HUES6 (cell line): Measurements from ENCODE around the gene LTBP1.

ENCODE experiments used
- H3K27ac ChIP-seq: 2 replicates; pipeline ENCODE4 v1.7.0; 2013; ENCODE audit warnings: low read depth, mild to moderate bottlenecking, low read length, inconsistent platforms
- H3K27me3 ChIP-seq: 2 replicates; pipeline ENCODE4 v1.6.1; 2013; ENCODE audit warnings: low read length; ENCODE audit not compliant: control insufficient read depth, insufficient read depth
- H3K36me3 ChIP-seq: 2 replicates; pipeline ENCODE4 v1.6.1; 2013; ENCODE audit warnings: low read length; ENCODE audit not compliant: control insufficient read depth, insufficient read depth
- H3K4me1 ChIP-seq: 2 replicates; pipeline ENCODE4 v1.6.1; 2013; ENCODE audit warnings: low read length; ENCODE audit not compliant: control insufficient read depth, insufficient read depth
- H3K4me3 ChIP-seq: 2 replicates; pipeline ENCODE4 v1.5.1; 2013; ENCODE audit warnings: low read depth, low read length
- H3K9ac ChIP-seq: one replicate; pipeline ENCODE4 v1.6.1; 2013; ENCODE audit warnings: mild to moderate bottlenecking, low read length
- H3K9me3 ChIP-seq: 2 replicates; pipeline ENCODE4 v1.6.1; 2013; ENCODE audit warnings: low read depth, low read length; ENCODE audit not compliant: control insufficient read depth, insufficient read depth

The LTBP1 gene

GRCh38 chr2:33023728-33024500, 77.2 kb downstream of the LTBP1 start:
- Histone ChIP-seq H3K9me3 (peaks cover 6% of the 10 kb centered on the region), H3K27ac (no peak overlapping the region), H3K4me3 (no peak overlapping the region), H3K36me3 (no peaks in the 10 kb centered on the region), H3K27me3 (no peaks in the 10 kb centered on the region), H3K4me1 (peaks cover 15% of the 10 kb centered on the region), H3K9ac (no peak overlapping the region)

GRCh38 chr2:33024758-33025157, 78.0 kb downstream of the LTBP1 start:
- peaks cover 6% of the 10 kb centered on the region for H3K9me3 ChIP-seq
- no peak overlapping the region for H3K9ac ChIP-seq
- H3K27ac ChIP-seq, result no peak overlapping the region
- H3K4me1 ChIP-seq, result peaks cover 15% of the 10 kb centered on the region
- no peaks in the 10 kb centered on the region for H3K36me3 ChIP-seq
- H3K4me3 ChIP-seq, result no peak overlapping the region
- no peaks in the 10 kb centered on the region for H3K27me3 ChIP-seq

GRCh38 chr2:33029459-33029858, 82.7 kb downstream of the LTBP1 start:
- peaks cover 6% of the 10 kb centered on the region for H3K9me3 ChIP-seq
- H3K4me1 ChIP-seq, result 0 out of 2 replicates have a peak, but pooled peaks cover 7% of the 10 kb centered on the region
- H3K27ac ChIP-seq, result no peak overlapping the region
- no peak overlapping the region for H3K4me3 ChIP-seq
- no peak overlapping the region for H3K9ac ChIP-seq
- no peaks in the 10 kb centered on the region for H3K27me3 ChIP-seq
- H3K36me3 ChIP-seq, result no peaks in the 10 kb centered on the region

GRCh38 chr2:33029926-33030325, 83.2 kb downstream of the LTBP1 start:
- Histone ChIP-seq H3K36me3 (no peaks in the 10 kb centered on the region), H3K9ac (no peak overlapping the region), H3K4me1 (0 out of 2 replicates have a peak, but pooled peaks cover 7% of the 10 kb centered on the region), H3K27ac (no peak overlapping the region), H3K9me3 (peaks cover 1% of the 10 kb centered on the region), H3K4me3 (no peak overlapping the region), H3K27me3 (no peaks in the 10 kb centered on the region)

GRCh38 chr2:33030326-33030725, 83.6 kb downstream of the LTBP1 start:
- H3K9me3 ChIP-seq, result no peaks in the 10 kb centered on the region
- no peak overlapping the region for H3K27ac ChIP-seq
- H3K36me3 ChIP-seq, result no peaks in the 10 kb centered on the region
- H3K4me1 ChIP-seq, result 0 out of 2 replicates have a peak, but pooled peaks cover 7% of the 10 kb centered on the region
- no peaks in the 10 kb centered on the region for H3K27me3 ChIP-seq
- no peak overlapping the region for H3K4me3 ChIP-seq
- H3K9ac ChIP-seq, result no peak overlapping the region

GRCh38 chr2:33032245-33032644, 85.5 kb downstream of the LTBP1 start:
- no peak overlapping the region for H3K9ac ChIP-seq
- H3K4me1 ChIP-seq, result 0 out of 2 replicates have a peak, but pooled peaks cover 7% of the 10 kb centered on the region
- H3K27ac ChIP-seq, result no peak overlapping the region
- H3K9me3 ChIP-seq, result no peaks in the 10 kb centered on the region
- no peaks in the 10 kb centered on the region for H3K36me3 ChIP-seq
- H3K27me3 ChIP-seq, result no peaks in the 10 kb centered on the region
- H3K4me3 ChIP-seq, result no peak overlapping the region

- H3K27ac ChIP-seq, result no peak overlapping the region
- H3K4me1 ChIP-seq, result 0 out of 2 replicates have a peak, but pooled peaks cover 7% of the 10 kb centered on the region
- H3K9ac ChIP-seq, result no peak overlapping the region
- H3K4me3 ChIP-seq, result no peak overlapping the region
- H3K36me3 ChIP-seq, result no peaks in the 10 kb centered on the region
- no peaks in the 10 kb centered on the region for H3K27me3 ChIP-seq
- no peaks in the 10 kb centered on the region for H3K9me3 ChIP-seq
Observed at GRCh38 chr2:33033606-33034081, 86.9 kb downstream of the LTBP1 start.

GRCh38 chr2:33034784-33035183, 88.0 kb downstream of the LTBP1 start:
- 0 out of 2 replicates have a peak, but pooled peaks cover 6% of the 10 kb centered on the region for H3K4me1 ChIP-seq
- H3K9me3 ChIP-seq, result no peaks in the 10 kb centered on the region
- H3K27ac ChIP-seq, result no peak overlapping the region
- H3K27me3 ChIP-seq, result no peaks in the 10 kb centered on the region
- no peak overlapping the region for H3K4me3 ChIP-seq
- no peaks in the 10 kb centered on the region for H3K36me3 ChIP-seq
- H3K9ac ChIP-seq, result no peak overlapping the region

GRCh38 chr2:33038230-33038629, 91.5 kb downstream of the LTBP1 start:
- Histone ChIP-seq H3K27ac (no peak overlapping the region), H3K9me3 (no peaks in the 10 kb centered on the region), H3K36me3 (no peaks in the 10 kb centered on the region), H3K27me3 (no peaks in the 10 kb centered on the region), H3K4me3 (no peak overlapping the region), H3K9ac (no peak overlapping the region), H3K4me1 (0 out of 2 replicates have a peak, but pooled peaks cover 3% of the 10 kb centered on the region)

- Histone ChIP-seq H3K9ac (no peak overlapping the region), H3K4me1 (0 out of 2 replicates have a peak, but pooled peaks cover 2% of the 10 kb centered on the region), H3K4me3 (no peak overlapping the region), H3K9me3 (no peaks in the 10 kb centered on the region), H3K36me3 (no peaks in the 10 kb centered on the region), H3K27ac (no peak overlapping the region), H3K27me3 (no peaks in the 10 kb centered on the region)
Observed at GRCh38 chr2:33038799-33039198, 92.0 kb downstream of the LTBP1 start.

GRCh38 chr2:33040541-33040940, 93.8 kb downstream of the LTBP1 start:
- no peaks in the 10 kb centered on the region for H3K27me3 ChIP-seq
- no peaks in the 10 kb centered on the region for H3K36me3 ChIP-seq
- H3K4me3 ChIP-seq, result no peak overlapping the region
- no peaks in the 10 kb centered on the region for H3K4me1 ChIP-seq
- no peak overlapping the region for H3K9ac ChIP-seq
- no peaks in the 10 kb centered on the region for H3K9me3 ChIP-seq
- H3K27ac ChIP-seq, result no peak overlapping the region
